GM18526 (cell line): ENCODE data around the gene UBE2R2.

ENCODE experiments used
- POLR2A ChIP-seq: IDR thresholded peaks from 3 replicates; pipeline ENCODE4 v1.6.1; 2011; ENCODE audit not compliant: insufficient read length; ENCODE audit errors: extremely low read depth

Gene UBE2R2

GRCh38 chr9:33884856-33885701, 68.1 kb downstream of the UBE2R2 start:
- TF ChIP-seq POLR2A = no peak

- TF ChIP-seq POLR2A = no peak
These were observed 69.0 kb downstream of the UBE2R2 start for GRCh38 chr9:33885948-33886347.

DNA sequence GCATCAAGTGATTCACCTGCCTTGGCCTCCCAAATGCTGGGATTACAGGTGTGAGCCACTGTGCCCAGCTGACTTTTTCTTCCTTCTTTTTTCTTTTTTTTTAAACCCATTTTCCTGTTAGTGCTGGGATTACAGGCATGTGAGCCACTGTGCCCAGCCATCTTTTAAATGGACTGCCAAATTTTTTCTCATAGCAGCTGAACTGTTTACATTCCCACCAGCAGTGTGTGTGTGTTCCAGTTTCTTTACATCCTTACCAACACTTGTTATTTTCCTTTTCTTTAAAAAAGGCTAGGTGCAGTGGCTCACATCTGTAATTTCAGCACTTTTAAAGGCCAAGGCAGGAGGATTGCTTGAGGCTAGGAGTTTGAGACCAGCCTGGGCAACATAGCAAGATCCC, 76.9 kb downstream of the UBE2R2 start:
- no peak for TF ChIP-seq POLR2A

DNA sequence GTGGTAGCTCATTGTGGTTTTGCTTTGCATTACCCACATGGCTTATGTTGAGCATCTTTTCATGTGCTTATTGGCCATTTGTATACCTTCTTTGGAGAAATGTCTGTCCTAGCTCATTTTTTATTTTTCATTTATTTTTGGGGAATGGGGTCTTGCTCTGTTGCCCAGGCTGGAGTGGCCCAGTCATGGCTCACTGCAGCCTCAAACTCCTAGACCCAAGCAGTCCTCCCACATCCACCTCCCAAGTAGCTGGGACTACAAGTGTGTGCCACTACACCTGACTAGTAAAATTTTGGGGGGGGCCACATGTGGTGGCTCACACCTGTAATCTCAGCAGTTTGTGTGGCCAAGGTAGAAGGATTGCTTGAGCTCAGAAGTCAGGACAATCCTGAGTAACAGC, 77.4 kb downstream of the UBE2R2 start:
- no peak for TF ChIP-seq POLR2A

DNA sequence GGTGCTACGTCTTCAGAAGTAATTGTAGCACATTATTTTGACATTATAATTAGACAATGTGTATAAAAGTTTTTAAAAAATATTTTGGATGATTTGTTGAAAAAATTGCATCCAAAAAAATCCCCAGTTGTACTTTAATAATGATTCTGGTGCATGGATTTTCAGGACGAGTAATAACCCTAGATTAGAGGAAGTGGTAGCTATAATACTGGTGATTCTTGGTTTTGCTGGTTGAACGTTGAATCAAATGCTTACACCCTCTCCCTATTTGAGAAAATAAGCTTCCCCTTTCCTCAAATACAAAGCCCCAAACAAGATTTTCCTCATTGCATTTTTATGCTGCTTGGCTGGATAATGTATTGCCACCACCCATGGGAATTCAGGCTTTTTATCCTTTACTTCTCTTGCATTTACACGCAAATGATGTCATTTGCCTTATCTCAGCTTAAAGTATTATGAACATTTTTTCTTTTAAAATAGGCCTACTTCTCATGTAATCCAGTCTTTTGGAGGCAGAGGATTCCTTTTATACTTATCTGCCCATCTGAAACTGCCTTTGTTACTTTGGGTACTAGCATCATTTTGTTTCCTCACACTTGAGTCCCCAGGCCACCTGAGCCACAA, 86.3 kb downstream of the UBE2R2 start:
- TF ChIP-seq POLR2A = no peak

- TF ChIP-seq POLR2A = no peak
These were observed 88.2 kb downstream of the UBE2R2 start for GRCh38 chr9:33905137-33905536.

DNA sequence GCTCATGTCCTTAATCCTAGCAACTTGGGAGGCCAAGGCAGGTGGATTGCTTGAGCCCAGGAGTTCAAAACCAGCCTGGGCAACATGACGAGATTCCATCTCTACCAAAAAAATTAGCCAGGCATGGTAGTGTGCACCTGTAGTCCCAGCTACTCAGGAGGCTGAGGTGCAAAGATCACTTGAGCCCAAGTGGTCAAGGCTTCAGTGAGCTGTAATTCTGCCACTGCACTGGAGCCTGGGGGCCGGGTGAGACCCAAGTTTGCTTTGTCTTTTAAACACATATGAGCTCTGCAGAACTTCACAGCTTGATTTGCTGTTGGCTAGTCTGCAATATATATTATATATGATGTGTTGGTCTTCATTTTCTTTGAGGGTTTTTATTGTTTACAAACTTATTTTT, 89.8 kb downstream of the UBE2R2 start:
- no peak for TF ChIP-seq POLR2A

DNA sequence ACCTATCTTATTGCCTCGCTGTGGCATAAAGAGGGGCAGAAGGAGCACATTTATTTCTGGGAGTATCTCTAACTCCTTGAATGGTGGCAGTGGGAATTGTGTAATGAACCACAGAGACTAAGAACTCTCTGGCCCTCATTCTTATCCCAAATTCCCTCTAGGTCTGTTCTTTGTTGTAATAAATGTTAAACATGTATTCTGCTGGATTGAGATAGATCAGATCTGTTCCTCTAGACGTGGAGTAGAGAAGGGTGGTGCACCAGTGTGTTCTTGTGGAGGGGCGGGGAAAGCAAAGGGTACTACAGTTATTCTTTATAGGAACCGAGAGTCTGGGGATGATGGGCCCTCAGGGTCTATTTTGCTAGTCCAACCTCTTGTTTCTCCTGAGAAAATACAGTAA, 90.4 kb downstream of the UBE2R2 start:
- no peak for TF ChIP-seq POLR2A

GRCh38 chr9:33908114-33908513, 91.2 kb downstream of the UBE2R2 start:
- no peak for TF ChIP-seq POLR2A

- no peak for TF ChIP-seq POLR2A
These were observed 91.8 kb downstream of the UBE2R2 start for GRCh38 chr9:33908749-33909148.

- TF ChIP-seq POLR2A = no peak
These were observed 96.6 kb downstream of the UBE2R2 start for GRCh38 chr9:33913541-33913940.

GRCh38 chr9:33914887-33915628, 98.1 kb downstream of the UBE2R2 start:
- TF ChIP-seq POLR2A = no peak

- no peak for TF ChIP-seq POLR2A
These were observed 100.1 kb downstream of the UBE2R2 start for GRCh38 chr9:33917036-33917435.

GRCh38 chr9:33919276-33919897, 102.4 kb downstream of the UBE2R2 start:
- TF ChIP-seq POLR2A = no peak
